ENCODE measurements around the gene NMNAT2.

DNA sequence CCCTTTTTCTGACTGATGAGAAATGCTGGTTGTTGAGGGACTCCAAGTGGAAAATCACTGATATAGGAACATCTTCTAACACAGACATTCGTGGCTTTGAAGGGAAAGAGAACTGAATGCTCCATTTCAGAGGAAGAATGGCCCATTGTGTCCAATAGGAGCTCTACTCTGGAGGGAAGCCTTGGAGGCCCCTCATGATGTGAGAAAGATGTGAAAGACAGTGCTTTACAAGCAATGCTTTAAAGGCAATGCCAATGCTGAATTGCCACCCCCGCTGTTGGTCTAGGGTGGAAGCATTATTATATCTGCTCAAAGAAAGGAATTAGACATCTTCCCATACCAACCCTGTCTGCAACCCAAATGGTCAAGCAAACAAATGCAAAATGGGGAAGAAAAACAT is 13.7 kb downstream of the NMNAT2 start:
- TF ChIP-seq, protein P1, sequence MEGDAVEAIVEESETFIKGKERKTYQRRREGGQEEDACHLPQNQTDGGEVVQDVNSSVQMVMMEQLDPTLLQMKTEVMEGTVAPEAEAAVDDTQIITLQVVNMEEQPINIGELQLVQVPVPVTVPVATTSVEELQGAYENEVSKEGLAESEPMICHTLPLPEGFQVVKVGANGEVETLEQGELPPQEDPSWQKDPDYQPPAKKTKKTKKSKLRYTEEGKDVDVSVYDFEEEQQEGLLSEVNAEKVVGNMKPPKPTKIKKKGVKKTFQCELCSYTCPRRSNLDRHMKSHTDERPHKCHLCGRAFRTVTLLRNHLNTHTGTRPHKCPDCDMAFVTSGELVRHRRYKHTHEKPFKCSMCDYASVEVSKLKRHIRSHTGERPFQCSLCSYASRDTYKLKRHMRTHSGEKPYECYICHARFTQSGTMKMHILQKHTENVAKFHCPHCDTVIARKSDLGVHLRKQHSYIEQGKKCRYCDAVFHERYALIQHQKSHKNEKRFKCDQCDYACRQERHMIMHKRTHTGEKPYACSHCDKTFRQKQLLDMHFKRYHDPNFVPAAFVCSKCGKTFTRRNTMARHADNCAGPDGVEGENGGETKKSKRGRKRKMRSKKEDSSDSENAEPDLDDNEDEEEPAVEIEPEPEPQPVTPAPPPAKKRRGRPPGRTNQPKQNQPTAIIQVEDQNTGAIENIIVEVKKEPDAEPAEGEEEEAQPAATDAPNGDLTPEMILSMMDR (IDR thresholded peaks at IDR 0.05) = no peak
- no peak for TF ChIP-seq POLR2A (IDR thresholded peaks at IDR 0.05)

Measured in testis (tissue), 2 donors.